GM12878 (cell line): ENCODE measurements around the gene MAPKAPK2. TPM values are rescaled to one million over a fixed set of nuclear protein-coding genes. Genes with fewer than 3 reads are reported as not detected.

Experiments
- ATAC-seq: fragments of 200-7000 bp; cut with Tn5 transposase; 3 replicates; pipeline ENCODE4 v1.9.1; 2020; ENCODE audit warnings: mild to moderate bottlenecking, moderate library complexity
- BruUV-seq: library from RNA; stranded (reverse); fragments of 400-500 nt; replicated peaks from 2 replicates; lab custom pipeline; 2021; lab: Mats Ljungman, UMichigan
- CTCF ChIA-PET: fragments of 300-600 bp; sonication (Branson Sonifier 250); formaldehyde crosslinking; extraction: SDS; loops from one replicate; lab custom pipeline; 2021; ENCODE audit warnings: inconsistent platforms; lab: Yijun Ruan, JAX
- POLR2A ChIA-PET: fragments of 350-600 bp; formaldehyde crosslinking; extraction: SDS; loops from one replicate; lab custom pipeline; 2021; ENCODE audit warnings: inconsistent platforms; lab: Charles Lee
- RAD21 ChIA-PET: fragments of 300-600 bp; sonication (Branson Sonifier 250); formaldehyde crosslinking; loops from one replicate; lab custom pipeline; 2023; ENCODE audit warnings: antibody characterized with exemption; ENCODE audit not compliant: unreplicated experiment; lab: Charles Lee
- SMC1A ChIA-PET: fragments of 300-600 bp; sonication (Branson Sonifier 250); formaldehyde crosslinking; loops from one replicate; lab custom pipeline; 2023; ENCODE audit not compliant: unreplicated experiment, uncharacterized antibody; lab: Charles Lee
- DNase-seq: peaks from one replicate; pipeline ENCODE4 v3.0.0-alpha.2; 2011; ENCODE audit warnings: low read depth, low spot score
- FAIRE-seq: peaks from 3 replicates; lab custom pipeline; 2011; peaks lifted over from hg19 to GRCh38; lab: Jason Lieb, UNC
- H2AFZ ChIP-seq: 2 replicates; pipeline ENCODE4 v1.6.0; 2011; ENCODE audit warnings: low read depth, low read length, control low read depth; ENCODE audit not compliant: control insufficient read depth
- H3K27ac ChIP-seq: 2 replicates; pipeline ENCODE4 v1.5.1; 2011; ENCODE audit warnings: control low read depth; ENCODE audit not compliant: control insufficient read depth, insufficient read depth
- H3K27me3 ChIP-seq, 2 experiments: replicated peaks in 1 of 2; 2 replicates each; pipeline versions ENCODE4 v1.6.0 to v1.6.1; 2011; ENCODE audit warnings: low read length in 1 of 2; ENCODE audit not compliant: control insufficient read depth in 2 of 2, insufficient read depth in 2 of 2
- H3K36me3 ChIP-seq, 2 experiments: 2 replicates each; pipeline ENCODE4 v1.5.1; 2011; ENCODE audit warnings: low read length in 1 of 2; ENCODE audit not compliant: control insufficient read depth in 2 of 2, insufficient read depth in 2 of 2
- H3K4me1 ChIP-seq: 2 replicates; pipeline ENCODE4 v1.6.1; 2011; ENCODE audit warnings: mild to moderate bottlenecking, low read length, moderate library complexity, mixed read lengths; ENCODE audit not compliant: control insufficient read depth, insufficient read depth
- H3K4me2 ChIP-seq: 2 replicates; pipeline ENCODE4 v1.6.0; 2011; ENCODE audit warnings: control low read depth; ENCODE audit not compliant: control insufficient read depth, insufficient read depth
- H3K4me3 ChIP-seq: fragments of 200-600 bp; sonication (generic); 2 replicates; pipeline ENCODE4 v1.5.1; 2016
- H3K79me2 ChIP-seq: 2 replicates; pipeline ENCODE4 v1.6.0; 2011; ENCODE audit warnings: low read length; ENCODE audit not compliant: control insufficient read depth, insufficient read depth
- H3K9ac ChIP-seq: 2 replicates; pipeline ENCODE4 v1.8.0; 2011; ENCODE audit warnings: low read length, control low read depth, mixed read lengths; ENCODE audit not compliant: control insufficient read depth, insufficient read depth
- H3K9me3 ChIP-seq: replicated peaks from 3 replicates; pipeline ENCODE4 v1.5.1; 2011; ENCODE audit warnings: mild to moderate bottlenecking, low read length; ENCODE audit not compliant: control insufficient read depth, insufficient read depth
- H4K20me1 ChIP-seq: 2 replicates; pipeline ENCODE4 v1.6.0; 2011; ENCODE audit not compliant: control insufficient read depth, insufficient read depth
- NFYA ChIP-seq: IDR thresholded peaks from 2 replicates; pipeline ENCODE4 v1.6.1; 2011; ENCODE audit warnings: low read depth, mild to moderate bottlenecking, low read length, improper control_type of control experiment, borderline replicate concordance
- RELB ChIP-seq: fragments of 450-650 bp; IDR thresholded peaks from 2 replicates; pipeline ENCODE4 v1.6.1; 2017; ENCODE audit warnings: low read depth, mild to moderate bottlenecking, moderate library complexity
- RFX5 ChIP-seq: IDR thresholded peaks from 2 replicates; pipeline ENCODE4 v1.6.1; 2011; ENCODE audit warnings: low read depth, low read length, improper control_type of control experiment
- SIN3A ChIP-seq: IDR thresholded peaks from 2 replicates; pipeline ENCODE4 v1.6.1; 2012; ENCODE audit warnings: low read depth, low read length, improper control_type of control experiment
- WGBS: methylation state at CpG from one replicate; pipeline ENCODE4 v1.1.6; 2016; ENCODE audit warnings: low lambda C conversion rate; ENCODE audit not compliant: insufficient replicate concordance, insufficient coverage; ENCODE audit errors: missing lambda C conversion rate; 5-methylcytosine and 5-hydroxymethylcytosine counted together
- in situ Hi-C: fragments of 300-500 bp; cut with MboI; formaldehyde crosslinking; loops from 9 replicates; pipeline ENCODE4 v1.14.3; 2018; ENCODE audit warnings: mixed read lengths
- intact Hi-C: fragments of 100-400 bp; cut with micrococcal nuclease; formaldehyde crosslinking; loops from one replicate; pipeline ENCODE4 v1.14.2; 2022; ENCODE audit not compliant: unreplicated experiment
- polyA plus RNA-seq, 11 experiments: library from polyadenylated mRNA; depleted of rRNA in 4 of 11; unstranded in 6 of 11; stranded (reverse) in 5 of 11; fragments of >200 nt; fragmentation: Nextera tagmentation in 4 of 11; fragmentation: Illumina TruSeq in 1 of 11; extraction: Ambion mirVana in 4 of 11; extraction: Trizol in 1 of 11; gene quantifications; 1 replicate in 1 of 11; 2 replicates in 10 of 11; pipeline versions ENCODE4 v1.2.1 to v1.2.3, GENCODE V29; 2011 to 2016; ENCODE audit warnings: inconsistent platforms in 2 of 11, missing spikeins in 2 of 11, low read depth in 1 of 11
- total RNA-seq, 4 experiments: library from RNA; depleted of rRNA in 3 of 4; stranded (reverse); fragments of >200 nt in 3 of 4; fragmentation: Illumina TruSeq in 1 of 4; extraction: Trizol in 1 of 4; gene quantifications; 2 replicates each; pipeline versions ENCODE4 v1.2.1 to v1.2.3, GENCODE V29; 2013 to 2021

The MAPKAPK2 gene
- total and polyA plus RNA-seq, 10 of the 15 experiments (the other 5 are each of a cell fraction or from before 2014, with no cell fraction given) = 0.72 to 92.2 (median 49.3) TPM

DNA sequence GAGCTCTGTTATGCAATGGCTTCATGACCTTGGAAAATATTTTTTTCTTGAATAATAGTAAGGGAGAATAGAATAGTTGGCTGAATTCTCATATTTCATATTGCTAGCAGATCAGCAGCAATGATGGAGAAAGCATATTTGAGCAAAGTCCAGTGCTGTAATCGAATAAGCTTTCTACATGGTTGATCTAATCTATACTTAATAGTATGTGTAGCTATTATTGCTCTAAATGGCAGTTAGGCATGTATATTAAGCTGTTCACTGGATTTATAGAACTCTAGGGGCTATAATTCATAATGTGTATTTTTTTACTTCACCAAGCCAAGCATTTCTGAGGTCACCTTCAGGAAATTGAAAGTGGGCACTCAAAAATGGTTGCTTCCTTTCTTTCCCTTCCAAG, 75.9 kb downstream of the MAPKAPK2 start:
- H3K4me2 ChIP-seq = no peak overlapping the region
- H3K9me3 ChIP-seq = peaks cover 5% of the 10 kb centered on the region; the same call in 1 of the 3 replicates
- in situ Hi-C loops (no loop called here), intact Hi-C loops (no loop called here)
- no peaks in the 10 kb centered on the region for H3K36me3 ChIP-seq
- H3K9ac ChIP-seq = no peak overlapping the region
- BruUV-seq = no TSS peak
- ATAC-seq (no peak), FAIRE-seq (no peak), DNase-seq (no peak)
- no peaks in the 10 kb centered on the region for H3K27me3 ChIP-seq
- ChIA-PET CTCF (interaction anchor here (0.7 to 2.1 kb wide), 9 partner anchors 9 to 152 kb away, joined by 3 to 5 read pairs (median 4); no protein-coding TSS in a partner anchor), SMC1A (interaction anchor here (0.7 to 5.1 kb wide), 7 partner anchors 10 to 101 kb away, joined by 3 to 33 read pairs (median 7); partner anchors contain the start of gene IL19), RAD21 (interaction anchor here (0.6 to 2.2 kb wide), 6 partner anchors 19 to 222 kb away, joined by 3 to 10 read pairs (median 3); no protein-coding TSS in a partner anchor), POLR2A (no interaction called here)
- no peak overlapping the region for H2AFZ ChIP-seq
- H3K27ac ChIP-seq = no peak overlapping the region
- 95% methylated on average over 1 of the region's 1 CpG for whole genome bisulfite sequencing
- no peak overlapping the region for H3K4me3 ChIP-seq
- H3K79me2 ChIP-seq = no peaks in the 10 kb centered on the region
- no peaks in the 10 kb centered on the region for H4K20me1 ChIP-seq
- TF ChIP-seq SIN3A (no peak), RELB (no peak), NFYA (no peak), RFX5 (no peak)
- H3K4me1 ChIP-seq = no peaks in the 10 kb centered on the region
